ENCODE data around the gene FCRL1.

FCRL1 gene

GRCh38 chr1:157819896-157820295, at the start of gene FCRL1:
Gene FCRL1 (minus strand): TSS chr1:157820120. CDS start chr1:157820037, 83 bp downstream.
- no peak for DNase-seq (ENCODE audit: low read depth in 2 of 2)

- no peak for DNase-seq (ENCODE audit: low read depth in 2 of 2)
Observed at GRCh38 chr1:157868654-157869053, 48.7 kb upstream of the FCRL1 start.

GRCh38 chr1:157862114-157863070, 42.5 kb upstream of the FCRL1 start:
- no peak for DNase-seq (ENCODE audit: low read depth in 2 of 2)

GRCh38 chr1:157856538-157856937, 36.6 kb upstream of the FCRL1 start:
- DNase-seq (ENCODE audit: low read depth in 2 of 2), result no peak

- DNase-seq (ENCODE audit: low read depth in 2 of 2), result no peak
Observed at GRCh38 chr1:157852476-157852875, 32.6 kb upstream of the FCRL1 start.

GRCh38 chr1:157849229-157849875, 29.4 kb upstream of the FCRL1 start:
- DNase-seq (ENCODE audit: low read depth in 2 of 2), result no peak

- no peak for DNase-seq (ENCODE audit: low read depth in 2 of 2)
Observed at GRCh38 chr1:157844089-157844830, 24.3 kb upstream of the FCRL1 start.

- DNase-seq (ENCODE audit: low read depth in 2 of 2), result no peak
Observed at GRCh38 chr1:157842939-157843338, 23.0 kb upstream of the FCRL1 start.

- DNase-seq (ENCODE audit: low read depth in 2 of 2), result no peak
Observed at GRCh38 chr1:157841708-157842107, 21.8 kb upstream of the FCRL1 start, which contains the start of gene CD5L. Gene CD5L (minus strand): TSS chr1:157841808. CDS start chr1:157841701, 107 bp downstream.

- no peak for DNase-seq (ENCODE audit: low read depth in 2 of 2)
Observed at GRCh38 chr1:157838966-157839365, 19.0 kb upstream of the FCRL1 start.

GRCh38 chr1:157834430-157834829, 14.5 kb upstream of the FCRL1 start:
- DNase-seq (ENCODE audit: low read depth in 2 of 2), result no peak

GRCh38 chr1:157833145-157833544, 13.2 kb upstream of the FCRL1 start:
- DNase-seq (ENCODE audit: low read depth in 2 of 2), result no peak

- DNase-seq (ENCODE audit: low read depth in 2 of 2), result no peak
Observed at GRCh38 chr1:157831968-157832626, 12.2 kb upstream of the FCRL1 start.

- DNase-seq (ENCODE audit: low read depth in 2 of 2), result no peak
Observed at GRCh38 chr1:157830887-157831286, 11.0 kb upstream of the FCRL1 start.

- no peak for DNase-seq (ENCODE audit: low read depth in 2 of 2)
Observed at GRCh38 chr1:157829711-157830110, 9.8 kb upstream of the FCRL1 start.

GRCh38 chr1:157829210-157829609, 9.3 kb upstream of the FCRL1 start:
- DNase-seq (ENCODE audit: low read depth in 2 of 2), result no peak

- DNase-seq (ENCODE audit: low read depth in 2 of 2), result no peak
Observed at GRCh38 chr1:157820299-157820698, 379 bp upstream of the FCRL1 start.

- DNase-seq (ENCODE audit: low read depth in 2 of 2), result no peak
Observed at GRCh38 chr1:157819215-157819614, 705 bp downstream of the FCRL1 start.

- no peak for DNase-seq (ENCODE audit: low read depth in 2 of 2)
Observed at GRCh38 chr1:157813269-157813668, 6.7 kb downstream of the FCRL1 start.

- DNase-seq (ENCODE audit: low read depth in 2 of 2), result no peak
Observed at GRCh38 chr1:157806431-157807149, 13.3 kb downstream of the FCRL1 start.

GRCh38 chr1:157803851-157804250, 16.1 kb downstream of the FCRL1 start:
- DNase-seq (ENCODE audit: low read depth in 2 of 2), result no peak
